T1000 (cell line): ENCODE data around the gene GCNT3.
"Not testable (repeated sequence)": the region's sequence is repeated elsewhere in the genome, so short reads cannot be mapped to it uniquely, and the experiment has no call there.

Experiments used
- DNase-seq: peaks from one replicate; lab custom pipeline; 2025; ENCODE audit warnings: mixed read lengths; lab: John Stamatoyannopoulos, UW

The GCNT3 gene

DNA sequence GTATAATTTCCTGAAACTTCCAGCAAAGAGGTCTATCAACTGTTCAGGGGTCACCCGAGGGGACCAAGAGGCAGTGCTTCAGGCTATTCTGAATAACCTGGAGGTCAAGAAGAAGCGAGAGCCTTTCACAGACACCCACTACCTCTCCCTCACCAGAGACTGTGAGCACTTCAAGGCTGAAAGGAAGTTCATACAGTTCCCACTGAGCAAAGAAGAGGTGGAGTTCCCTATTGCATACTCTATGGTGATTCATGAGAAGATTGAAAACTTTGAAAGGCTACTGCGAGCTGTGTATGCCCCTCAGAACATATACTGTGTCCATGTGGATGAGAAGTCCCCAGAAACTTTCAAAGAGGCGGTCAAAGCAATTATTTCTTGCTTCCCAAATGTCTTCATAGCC, 6.8 kb downstream of the GCNT3 start:
- DNase-seq, result no peak

- no peak for DNase-seq
Observed at GRCh38 chr15:59622289-59622688, 10.7 kb downstream of the GCNT3 start.

- no peak for DNase-seq
Observed at GRCh38 chr15:59632714-59633113, 21.1 kb downstream of the GCNT3 start.

DNA sequence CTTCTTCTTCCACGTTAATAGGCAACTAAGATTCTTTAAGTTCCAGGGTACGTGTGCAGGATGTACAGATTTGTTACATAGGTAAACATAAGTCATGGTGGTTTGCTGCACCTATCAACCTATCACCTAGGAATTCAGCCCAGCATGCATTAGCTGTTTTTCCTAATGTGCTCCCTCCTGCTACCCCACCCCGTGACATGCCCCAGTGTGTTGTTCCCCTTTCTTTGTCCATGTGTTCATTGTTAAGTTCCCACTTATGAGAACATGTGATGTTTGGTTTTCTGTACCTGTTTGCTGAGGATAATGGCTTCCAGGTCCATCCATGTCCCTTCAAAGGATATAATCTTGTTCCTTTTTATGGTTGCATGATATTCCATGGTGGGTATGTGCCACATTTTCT, 24.6 kb downstream of the GCNT3 start:
- DNase-seq, result no peak

- not testable (repeated sequence) for DNase-seq
Observed at GRCh38 chr15:59637507-59637906, 25.9 kb downstream of the GCNT3 start.

DNA sequence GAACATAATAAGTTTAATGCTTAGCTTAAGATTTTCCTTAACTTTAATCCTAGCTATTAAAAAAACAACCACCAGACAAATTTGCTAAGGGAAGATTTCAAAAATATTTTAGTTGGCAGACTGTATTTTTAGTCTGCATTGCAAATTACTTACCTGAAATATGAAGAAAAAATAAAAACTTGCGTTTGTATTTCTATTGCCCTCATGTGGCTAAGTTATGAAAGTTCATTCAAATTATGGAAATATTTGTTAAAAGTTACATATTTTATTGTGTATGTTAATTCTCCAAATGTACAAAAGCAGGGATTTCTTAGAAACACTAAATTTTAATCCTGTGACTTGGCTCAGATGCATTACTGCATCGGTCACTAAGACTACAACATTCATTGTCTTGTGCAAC, 30.8 kb downstream of the GCNT3 start:
- no peak for DNase-seq

- DNase-seq, result no peak
Observed at GRCh38 chr15:59644756-59645155, 33.2 kb downstream of the GCNT3 start.

DNA sequence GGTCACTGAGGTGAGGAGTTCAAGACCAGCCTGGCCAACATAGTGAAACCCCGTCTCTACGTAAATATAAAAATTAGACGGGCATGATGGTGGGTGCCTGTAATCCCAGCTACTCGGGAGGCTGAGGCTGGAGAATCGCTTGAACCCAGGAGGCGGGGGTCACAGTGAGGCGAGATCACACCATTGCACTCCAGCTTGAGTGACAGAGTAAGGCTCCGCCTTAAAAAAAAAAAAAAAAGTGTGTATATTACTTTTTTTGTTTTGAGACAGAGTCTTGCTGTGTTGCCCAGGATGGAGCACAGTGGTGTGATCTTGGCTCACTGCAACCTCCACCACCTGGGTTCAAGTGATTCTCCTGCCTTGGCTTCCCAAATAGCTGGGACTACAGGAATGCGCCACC, 34.2 kb downstream of the GCNT3 start:
- not testable (repeated sequence) for DNase-seq

GRCh38 chr15:59646277-59646676, 34.7 kb downstream of the GCNT3 start:
- DNase-seq, result no peak

- no peak for DNase-seq
Observed at GRCh38 chr15:59647085-59647484, 35.5 kb downstream of the GCNT3 start.

GRCh38 chr15:59649603-59650002, 38.0 kb downstream of the GCNT3 start:
- no peak for DNase-seq

GRCh38 chr15:59654046-59654445, 42.5 kb downstream of the GCNT3 start:
- DNase-seq, result no peak

- DNase-seq, result peak; percentile 83
Observed at GRCh38 chr15:59656897-59657634, 45.5 kb downstream of the GCNT3 start, which contains the start of gene GTF2A2. Gene GTF2A2 (minus strand): TSS chr15:59657515. CDS start chr15:59652277, 5,238 bp downstream.

- DNase-seq, result no peak
Observed at GRCh38 chr15:59657635-59658125, 46.1 kb downstream of the GCNT3 start.

GRCh38 chr15:59659366-59659765, 47.8 kb downstream of the GCNT3 start:
- DNase-seq, result no peak

- DNase-seq, result no peak
Observed at GRCh38 chr15:59662260-59662659, 50.7 kb downstream of the GCNT3 start.

DNA sequence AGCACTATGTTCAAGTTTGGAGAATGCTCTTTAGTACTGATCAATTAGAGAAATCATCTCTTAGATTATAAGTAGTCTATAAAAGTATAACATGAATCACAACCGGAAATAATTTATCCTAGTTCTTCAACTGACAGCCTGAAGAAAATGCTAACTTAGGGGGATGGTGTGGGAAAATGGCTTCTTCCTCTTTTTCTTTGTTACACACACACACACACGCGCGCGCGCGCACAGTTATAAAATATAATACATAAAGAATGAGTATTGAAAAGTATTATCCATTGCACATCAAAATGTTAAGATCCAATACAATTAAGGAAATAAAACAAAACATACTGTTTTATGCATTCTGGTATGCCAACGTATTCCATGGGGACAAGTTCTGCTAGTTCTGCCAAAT, 57.0 kb downstream of the GCNT3 start:
- no peak for DNase-seq
